HEK293 (cell line): Measurements from ENCODE around the gene POLL.

ENCODE experiments used
- AEBP2 ChIP-seq: fragments of 450-650 bp; formaldehyde crosslinking; IDR thresholded peaks from 2 replicates; pipeline ENCODE4 v1.5.1; 2016; ENCODE audit warnings: missing biosample characterization, missing genetic modification characterization, borderline replicate concordance
- GLIS1 ChIP-seq: fragments of 450-650 bp; formaldehyde crosslinking; IDR thresholded peaks from 2 replicates; pipeline ENCODE4 v1.5.1; 2016; ENCODE audit warnings: missing biosample characterization, missing genetic modification characterization
- PATZ1 ChIP-seq: fragments of 450-650 bp; formaldehyde crosslinking; IDR thresholded peaks from 2 replicates; pipeline ENCODE4 v1.5.1; 2016; ENCODE audit warnings: missing biosample characterization, missing genetic modification characterization
- PRDM6 ChIP-seq: fragments of 450-650 bp; formaldehyde crosslinking; IDR thresholded peaks from 2 replicates; pipeline ENCODE4 v1.5.1; 2017; ENCODE audit warnings: missing biosample characterization, missing genetic modification characterization
- SCRT2 ChIP-seq: fragments of 450-650 bp; formaldehyde crosslinking; IDR thresholded peaks from 2 replicates; pipeline ENCODE4 v1.5.1; 2016; ENCODE audit warnings: missing biosample characterization, missing genetic modification characterization
- TSHZ1 ChIP-seq: fragments of 450-650 bp; formaldehyde crosslinking; IDR thresholded peaks from 2 replicates; pipeline ENCODE4 v1.5.1; 2016; ENCODE audit warnings: missing biosample characterization, missing genetic modification characterization, borderline replicate concordance
- YY1 ChIP-seq: fragments of 450-650 bp; formaldehyde crosslinking; IDR thresholded peaks from 2 replicates; pipeline ENCODE4 v1.5.1; 2018; ENCODE audit warnings: missing biosample characterization, missing genetic modification characterization
- ZBTB6 ChIP-seq: fragments of 450-650 bp; formaldehyde crosslinking; IDR thresholded peaks from 2 replicates; pipeline ENCODE4 v1.5.1; 2017; ENCODE audit warnings: missing biosample characterization, missing genetic modification characterization
- ZIC2 ChIP-seq: fragments of 450-650 bp; formaldehyde crosslinking; IDR thresholded peaks from 2 replicates; pipeline ENCODE4 v1.5.1; 2016; ENCODE audit warnings: missing biosample characterization, missing genetic modification characterization
- ZNF140 ChIP-seq: fragments of 450-650 bp; formaldehyde crosslinking; IDR thresholded peaks from 2 replicates; pipeline ENCODE4 v1.5.1; 2016; ENCODE audit warnings: missing biosample characterization, missing genetic modification characterization
- ZNF23 ChIP-seq: fragments of 450-650 bp; formaldehyde crosslinking; IDR thresholded peaks from 2 replicates; pipeline ENCODE4 v1.5.1; 2016; ENCODE audit warnings: missing biosample characterization, missing genetic modification characterization, borderline replicate concordance
- ZNF239 ChIP-seq: fragments of 450-650 bp; formaldehyde crosslinking; IDR thresholded peaks from 2 replicates; pipeline ENCODE4 v1.5.1; 2016; ENCODE audit warnings: missing biosample characterization, missing genetic modification characterization
- ZNF280D ChIP-seq: fragments of 450-650 bp; formaldehyde crosslinking; IDR thresholded peaks from 2 replicates; pipeline ENCODE4 v1.5.1; 2016; ENCODE audit warnings: missing biosample characterization, missing genetic modification characterization
- ZNF449 ChIP-seq: fragments of 450-650 bp; formaldehyde crosslinking; IDR thresholded peaks from 2 replicates; pipeline ENCODE4 v1.5.1; 2017; ENCODE audit warnings: missing biosample characterization, mild to moderate bottlenecking, missing genetic modification characterization, moderate library complexity
- ZNF513 ChIP-seq: fragments of 450-650 bp; IDR thresholded peaks from 2 replicates; pipeline ENCODE4 v1.5.1; 2018; ENCODE audit warnings: missing biosample characterization, missing genetic modification characterization
- ZNF530 ChIP-seq: fragments of 450-650 bp; formaldehyde crosslinking; IDR thresholded peaks from 2 replicates; pipeline ENCODE4 v1.5.1; 2016; ENCODE audit warnings: low read depth, missing biosample characterization, missing genetic modification characterization
- ZNF544 ChIP-seq: fragments of 450-650 bp; formaldehyde crosslinking; IDR thresholded peaks from 2 replicates; pipeline ENCODE4 v1.5.0; 2017; ENCODE audit warnings: missing biosample characterization, missing genetic modification characterization
- ZNF548 ChIP-seq: fragments of 450-650 bp; formaldehyde crosslinking; IDR thresholded peaks from 2 replicates; pipeline ENCODE4 v1.5.1; 2016; ENCODE audit warnings: missing biosample characterization, missing genetic modification characterization
- ZNF585B ChIP-seq: fragments of 450-650 bp; formaldehyde crosslinking; IDR thresholded peaks from 2 replicates; pipeline ENCODE4 v1.5.1; 2016; ENCODE audit warnings: missing biosample characterization, missing genetic modification characterization
- ZNF670 ChIP-seq: fragments of 450-650 bp; formaldehyde crosslinking; IDR thresholded peaks from 2 replicates; pipeline ENCODE4 v1.5.1; 2016; ENCODE audit warnings: missing biosample characterization, missing genetic modification characterization, low read depth
- ZNF777 ChIP-seq: fragments of 450-650 bp; formaldehyde crosslinking; IDR thresholded peaks from 2 replicates; pipeline ENCODE4 v1.5.1; 2017; ENCODE audit warnings: missing biosample characterization, missing genetic modification characterization, borderline replicate concordance
- ZSCAN30 ChIP-seq: fragments of 450-650 bp; IDR thresholded peaks from 2 replicates; pipeline ENCODE4 v1.5.1; 2018; ENCODE audit warnings: missing biosample characterization, mild to moderate bottlenecking, missing genetic modification characterization, moderate library complexity

POLL gene

GRCh38 chr10:101569622-101570427 is 18.2 kb downstream of the POLL start (continued):
- TF ChIP-seq ZNF449 (tag by site-specific recombination) (peak; percentile 37; the same call in 1 of the 2 replicates), YY1 (tag by site-specific recombination) (no peak), ZNF544 (tag by site-specific recombination) (no peak), TSHZ1 (tag by site-specific recombination) (no peak), ZNF239 (tag by site-specific recombination) (no peak), ZSCAN30 (peak; percentile 62; the same call in 1 of the 2 replicates), AEBP2 (tag by site-specific recombination) (peak; percentile 79; the same call in 1 of the 2 replicates), ZNF513 (tag by site-specific recombination) (no peak), SCRT2 (tag by site-specific recombination) (no peak), ZNF280D (tag by site-specific recombination) (no peak), ZNF585B (tag by site-specific recombination) (no peak), ZNF140 (tag by site-specific recombination) (no peak), ZNF530 (no peak), ZNF23 (no peak), PRDM6 (tag by site-specific recombination) (no peak), ZBTB6 (tag by site-specific recombination) (no peak), ZNF548 (no peak), PATZ1 (peak; percentile 93), ZNF777 (tag by site-specific recombination) (peak; percentile 53; the same call in 1 of the 2 replicates), ZIC2 (tag by site-specific recombination) (peak; percentile 78), GLIS1 (peak; percentile 97), ZNF670 (tag by site-specific recombination) (no peak)
